Colonic mucosa (tissue), 4 donors: ENCODE data around the gene BNIP5. TPM values are rescaled to one million over a fixed set of nuclear protein-coding genes. Genes with fewer than 3 reads are reported as not detected.

Experiments
- DNase-seq: peaks from one replicate; pipeline ENCODE4 v3.0.0-alpha.2; 2020
- H3K27ac ChIP-seq: fragments of 200-600 bp; one replicate; pipeline ENCODE4 v1.8.0; 2021
- H3K27me3 ChIP-seq: fragments of 200-600 bp; one replicate; pipeline ENCODE4 v1.8.0; 2021
- H3K36me3 ChIP-seq: fragments of 200-600 bp; one replicate; pipeline ENCODE4 v1.8.0; 2021
- H3K4me1 ChIP-seq: fragments of 200-600 bp; one replicate; pipeline ENCODE4 v1.8.0; 2021; ENCODE audit warnings: mild to moderate bottlenecking
- H3K4me3 ChIP-seq: fragments of 200-600 bp; one replicate; pipeline ENCODE4 v1.8.0; 2021
- H3K9ac ChIP-seq, 2 donors: one replicate each; pipeline ENCODE4 v1.7.0; 2013; ENCODE audit warnings: control low read depth in 2 of 2, low read depth in 2 of 2, low read length in 2 of 2
- H3K9me3 ChIP-seq: fragments of 200-600 bp; one replicate; pipeline ENCODE4 v1.8.0; 2021
- CTCF ChIP-seq: fragments of 200-600 bp; IDR thresholded peaks from one replicate; pipeline ENCODE4 v1.8.0; 2022; ENCODE audit warnings: antibody characterized with exemption, mild to moderate bottlenecking
- intact Hi-C: fragments of 100-400 bp; cut with DNase I; formaldehyde crosslinking; loops from one replicate; pipeline ENCODE4 v1.14.1; 2022
- total RNA-seq, 2 donors: library from RNA; stranded (reverse); fragmentation: NEBNext Ultra II Directional in 1 of 2; extraction: Animal tissue kit (Norgen Biotek cat#: 25700) in 1 of 2; gene quantifications; one replicate each; pipeline ENCODE4 v1.2.1, GENCODE V29; 2021
- donor health status: healthy.
- donor health status: DM: no; HTN: no; CAD: no.
- donor health status: DM: no; HTN: no; CAD: no.

BNIP5 gene
- total RNA-seq, 2 donors from 2014 or later = 4.7 to 7.8 TPM

GRCh38 chr6:36380166-36380565 is 43.5 kb upstream of the BNIP5 start:
- H3K4me3 ChIP-seq = no peak overlapping the region
- H3K36me3 ChIP-seq = no peaks in the 10 kb centered on the region
- no peaks in the 10 kb centered on the region for H3K4me1 ChIP-seq
- H3K9me3 ChIP-seq = no peaks in the 10 kb centered on the region
- no peak overlapping the region for H3K27ac ChIP-seq
- H3K27me3 ChIP-seq = no peaks in the 10 kb centered on the region
- intact Hi-C loops = no loop called here
- H3K9ac ChIP-seq = no peak overlapping the region
- TF ChIP-seq CTCF = no peak
- DNase-seq = no peak

- no peak overlapping the region for H3K9ac ChIP-seq
- intact Hi-C loops = no loop called here
- H3K27ac ChIP-seq = no peak overlapping the region
- H3K27me3 ChIP-seq = no peaks in the 10 kb centered on the region
- no peak overlapping the region for H3K4me3 ChIP-seq
- H3K4me1 ChIP-seq = no peaks in the 10 kb centered on the region
- no peaks in the 10 kb centered on the region for H3K36me3 ChIP-seq
- no peaks in the 10 kb centered on the region for H3K9me3 ChIP-seq
- DNase-seq = no peak
- TF ChIP-seq CTCF = no peak
Observed at GRCh38 chr6:36378936-36379335, 42.2 kb upstream of the BNIP5 start.

GRCh38 chr6:36378243-36378920 is 41.7 kb upstream of the BNIP5 start:
- intact Hi-C loops = no loop called here
- Histone ChIP-seq H3K36me3 (no peaks in the 10 kb centered on the region), H3K27me3 (no peaks in the 10 kb centered on the region), H3K9me3 (no peaks in the 10 kb centered on the region), H3K4me3 (no peak overlapping the region), H3K9ac (no peak overlapping the region), H3K4me1 (no peaks in the 10 kb centered on the region), H3K27ac (no peak overlapping the region)
- TF ChIP-seq CTCF = no peak
- DNase-seq = no peak

GRCh38 chr6:36377594-36377993 is 40.9 kb upstream of the BNIP5 start:
- H3K9me3 ChIP-seq = no peaks in the 10 kb centered on the region
- H3K27ac ChIP-seq = no peak overlapping the region
- H3K4me1 ChIP-seq = no peaks in the 10 kb centered on the region
- no peak overlapping the region for H3K9ac ChIP-seq
- intact Hi-C loops = no loop called here
- H3K36me3 ChIP-seq = no peaks in the 10 kb centered on the region
- no peak for TF ChIP-seq CTCF
- DNase-seq = no peak
- no peaks in the 10 kb centered on the region for H3K27me3 ChIP-seq
- no peak overlapping the region for H3K4me3 ChIP-seq

GRCh38 chr6:36376742-36377141 is 40.1 kb upstream of the BNIP5 start:
- Histone ChIP-seq H3K4me3 (no peak overlapping the region), H3K36me3 (no peaks in the 10 kb centered on the region), H3K27ac (no peak overlapping the region), H3K9ac (no peak overlapping the region), H3K4me1 (no peaks in the 10 kb centered on the region), H3K9me3 (no peaks in the 10 kb centered on the region), H3K27me3 (no peaks in the 10 kb centered on the region)
- intact Hi-C loops = no loop called here
- no peak for TF ChIP-seq CTCF
- no peak for DNase-seq
